GM18498 (cell line): ENCODE results near the gene FSHR.
A peak's percentile ranks its signal among the peaks of the same experiment; 100 is the strongest.

Experiments
- ATAC-seq: cut with Tn5 transposase; IDR thresholded peaks from one replicate; pipeline ENCODE4 v1.9.1; 2021; ENCODE audit warnings: mild to moderate bottlenecking, moderate library complexity; ENCODE audit not compliant: unreplicated experiment

FSHR gene

GRCh38 chr2:48968011-48968410 is 186.3 kb downstream of the FSHR start:
- ATAC-seq = no peak

GRCh38 chr2:48965204-48965603 is 189.1 kb downstream of the FSHR start:
- ATAC-seq = no peak

GRCh38 chr2:48961009-48961408 is 193.3 kb downstream of the FSHR start:
- no peak for ATAC-seq

DNA sequence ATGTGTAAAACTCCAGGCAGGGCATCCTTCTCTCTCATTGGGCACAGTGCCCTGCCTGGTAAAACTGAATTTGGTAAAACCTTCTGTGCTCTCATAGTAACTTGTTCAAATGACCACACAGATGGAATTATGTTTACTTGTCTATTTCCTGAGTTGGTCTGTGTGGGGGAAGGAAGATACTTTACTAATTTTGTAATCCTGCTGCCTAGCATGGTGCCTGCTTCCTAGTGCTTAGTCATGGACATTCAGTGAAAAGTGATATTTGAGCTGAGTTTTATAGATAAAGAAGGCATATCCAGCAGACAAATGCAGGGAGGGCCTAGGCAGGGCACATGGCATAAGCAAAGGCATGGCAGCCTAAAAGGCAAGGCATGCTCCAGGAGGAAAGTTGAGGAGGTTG is 199.4 kb downstream of the FSHR start:
- ATAC-seq = no peak

- ATAC-seq = no peak
These were observed 200.0 kb downstream of the FSHR start for GRCh38 chr2:48954311-48954710.

- ATAC-seq = no peak
These were observed 201.7 kb downstream of the FSHR start for GRCh38 chr2:48952614-48953013.

- ATAC-seq = no peak
These were observed 202.2 kb downstream of the FSHR start for GRCh38 chr2:48952143-48952542.

- no peak for ATAC-seq
These were observed 205.8 kb downstream of the FSHR start for GRCh38 chr2:48948400-48949125.

DNA sequence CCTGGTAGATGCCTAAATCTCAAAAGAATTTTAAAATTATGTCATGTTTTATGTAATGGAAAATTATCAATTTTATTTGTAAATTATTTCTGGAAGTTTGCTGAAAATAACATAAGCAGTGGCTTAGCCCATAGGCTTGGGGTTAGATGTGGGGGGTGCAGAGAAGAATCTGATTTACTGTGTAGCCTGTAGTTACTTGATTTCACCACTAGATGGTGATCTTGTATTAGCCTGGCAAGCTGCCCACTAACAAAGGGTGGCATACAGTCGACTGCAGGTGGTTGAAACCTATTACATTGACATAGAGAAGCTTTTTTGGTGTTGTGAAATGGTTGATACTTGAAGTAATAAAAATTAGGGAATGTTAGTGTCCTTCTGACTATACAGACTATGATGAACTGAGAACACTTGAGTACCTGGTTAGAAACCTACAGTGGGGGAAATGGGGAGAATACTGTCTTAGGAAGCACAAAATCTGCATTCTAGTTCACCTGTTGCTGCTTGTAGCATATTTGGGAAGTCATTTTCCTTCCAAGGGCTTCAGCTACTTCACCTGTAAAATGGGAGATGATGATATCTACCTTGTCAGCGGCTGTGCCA is 207.8 kb downstream of the FSHR start:
- ATAC-seq = peak; percentile 93

DNA sequence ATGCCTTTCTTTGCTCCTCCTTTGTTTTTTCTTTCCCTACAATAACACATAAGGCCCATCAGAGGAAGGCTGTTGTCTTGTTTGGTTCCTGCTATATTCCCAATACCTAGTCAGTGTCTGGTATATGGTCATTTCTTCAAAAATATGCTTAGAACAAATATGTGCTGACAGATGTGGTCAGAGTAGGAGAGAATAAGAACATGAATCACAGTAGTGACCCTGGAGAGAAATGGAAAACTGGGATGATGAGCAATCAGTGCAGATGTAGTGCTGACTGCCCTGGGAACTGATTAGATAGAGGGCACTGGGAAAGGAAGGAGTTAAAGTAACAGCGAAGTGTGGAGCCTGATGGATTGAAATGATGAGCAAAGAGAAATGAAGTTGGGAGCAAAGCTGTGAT is 209.4 kb downstream of the FSHR start:
- no peak for ATAC-seq

GRCh38 chr2:48943436-48943835 is 210.9 kb downstream of the FSHR start:
- ATAC-seq = no peak

DNA sequence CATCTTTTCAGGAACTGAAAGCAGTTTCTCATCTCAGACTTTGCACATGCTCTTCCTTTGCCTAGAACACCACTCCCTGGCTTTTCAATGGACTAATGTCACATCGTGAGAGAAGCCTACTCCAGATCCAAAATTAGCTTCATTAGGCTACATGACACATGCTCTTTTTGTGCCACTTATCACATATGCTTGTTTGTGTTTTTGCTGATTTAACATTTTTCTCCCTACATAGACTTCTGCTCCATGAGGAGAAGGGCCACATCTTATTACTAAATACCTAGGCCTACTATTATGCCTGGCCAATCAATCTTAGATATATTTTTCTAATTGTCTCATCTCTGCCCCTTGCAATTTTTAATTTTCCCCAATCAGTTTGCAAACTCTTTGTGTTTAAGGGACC is 212.4 kb downstream of the FSHR start:
- no peak for ATAC-seq

GRCh38 chr2:48941456-48941855 is 212.9 kb downstream of the FSHR start:
- ATAC-seq = no peak

GRCh38 chr2:48940606-48941005 is 213.7 kb downstream of the FSHR start:
- ATAC-seq = no peak

- no peak for ATAC-seq
These were observed 215.1 kb downstream of the FSHR start for GRCh38 chr2:48939232-48939631.

DNA sequence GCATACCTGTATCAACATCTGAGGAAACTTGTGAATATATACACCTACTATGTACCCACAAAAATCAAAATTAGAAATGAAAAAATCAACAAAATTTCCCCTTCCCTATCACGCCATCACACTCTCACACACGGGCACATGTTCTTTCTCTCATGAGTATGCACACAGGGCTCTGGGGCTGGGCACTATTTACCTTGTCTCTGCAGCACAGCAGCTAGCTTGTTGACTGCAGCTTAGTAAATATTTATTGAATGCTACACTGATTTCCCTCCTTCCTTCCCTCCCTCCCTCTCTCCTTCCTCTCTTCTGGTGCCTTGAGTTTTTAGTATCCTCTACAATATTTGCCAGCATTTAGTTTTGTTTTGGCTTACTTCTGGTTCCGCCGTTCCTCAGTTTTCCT is 216.1 kb downstream of the FSHR start:
- no peak for ATAC-seq

DNA sequence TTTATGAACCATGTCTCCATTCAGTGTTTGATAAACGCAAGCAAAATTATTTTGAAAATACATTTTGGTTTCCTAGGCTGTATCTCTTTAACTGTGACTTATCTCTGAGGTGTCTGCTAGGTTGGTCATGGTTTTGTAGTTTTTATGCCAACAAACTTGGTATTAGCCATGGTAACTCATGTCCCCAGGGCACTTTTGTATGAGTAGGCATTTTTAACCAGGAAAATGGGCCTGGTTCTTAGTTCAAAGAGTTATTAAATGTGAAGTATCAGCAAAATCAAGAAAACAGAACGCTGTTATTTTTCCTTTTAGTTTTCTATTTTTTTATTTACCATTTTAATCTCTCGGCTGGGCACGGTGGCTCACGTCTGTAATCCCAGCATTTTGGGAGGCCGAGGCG is 219.5 kb downstream of the FSHR start:
- ATAC-seq = no peak

DNA sequence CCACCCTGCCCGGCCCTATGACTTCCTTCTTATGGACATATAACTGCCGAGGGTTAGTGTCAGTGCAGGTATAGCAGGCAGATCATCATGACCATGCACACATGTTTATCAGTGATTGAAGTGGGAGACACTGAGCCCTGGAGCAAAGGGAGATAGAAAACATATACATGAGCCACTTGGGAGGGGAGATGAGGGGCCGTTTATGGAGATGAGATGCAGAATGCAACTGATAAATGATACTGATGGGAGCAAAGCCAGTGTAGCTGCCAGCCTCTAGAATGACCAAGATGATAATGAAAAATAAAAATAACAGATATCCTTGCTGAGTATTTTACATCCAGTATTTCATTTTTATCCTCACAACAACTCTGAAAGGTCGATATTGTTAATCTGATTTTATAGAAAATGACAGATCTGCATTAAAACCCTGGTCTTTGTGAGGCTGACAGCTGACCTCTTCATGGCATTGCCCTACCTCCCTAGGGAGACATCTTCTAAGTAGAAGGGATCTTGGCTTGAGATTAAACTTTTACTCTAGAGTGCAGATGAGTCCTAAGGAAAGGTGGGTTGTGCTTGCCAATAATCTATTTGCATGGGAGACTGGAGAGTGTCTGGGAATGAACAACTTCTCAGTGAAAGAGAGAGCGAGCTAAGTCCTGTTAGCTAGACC is 220.4 kb downstream of the FSHR start:
- no peak for ATAC-seq

DNA sequence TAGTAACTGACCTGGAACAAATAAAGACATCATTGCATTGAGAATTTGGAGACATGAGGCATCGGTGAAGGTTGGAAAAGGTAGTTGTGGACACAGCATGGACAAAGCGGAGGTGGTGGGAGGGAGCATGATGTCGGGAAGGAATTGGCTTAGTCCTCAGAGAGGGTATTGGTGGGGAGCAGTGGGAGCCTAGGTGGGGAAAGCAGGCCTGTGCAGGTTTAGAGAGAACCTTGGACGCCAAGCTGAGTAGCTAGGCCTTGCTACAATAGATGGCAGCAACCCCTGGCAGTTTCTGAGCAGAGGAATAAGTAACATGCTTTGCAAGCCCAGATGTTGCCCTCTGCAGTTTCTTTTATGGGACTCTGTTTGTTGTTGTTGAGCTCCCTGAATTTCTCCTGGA is 221.6 kb downstream of the FSHR start:
- no peak for ATAC-seq

GRCh38 chr2:48929571-48930301 is 224.6 kb downstream of the FSHR start:
- no peak for ATAC-seq

GRCh38 chr2:48927355-48927754 is 227.0 kb downstream of the FSHR start:
- ATAC-seq = peak; percentile 62

GRCh38 chr2:48915884-48916283 is 238.4 kb downstream of the FSHR start:
- no peak for ATAC-seq
